ENCODE data around the gene PCBP1.
A peak's percentile ranks its signal among the peaks of the same experiment; 100 is the strongest.

The PCBP1 gene

GRCh38 chr2:70078384-70078783, 8.9 kb upstream of the PCBP1 start:
- in situ Hi-C loops (cut with MboI; ENCODE audit: low sequenced_read_pairs, unreplicated experiment), result no loop called here
- TF ChIP-seq CTCF (IDR thresholded peaks at IDR 0.05; ENCODE audit: borderline replicate concordance, control extremely low read depth, extremely low read depth, insufficient read depth, missing control alignments), result no peak
- DNase-seq (ENCODE audit: low spot score), result no peak

GRCh38 chr2:70080610-70081200, 6.6 kb upstream of the PCBP1 start:
- TF ChIP-seq CTCF (IDR thresholded peaks at IDR 0.05; ENCODE audit: borderline replicate concordance, control extremely low read depth, extremely low read depth, insufficient read depth, missing control alignments), result no peak
- in situ Hi-C loops (cut with MboI; ENCODE audit: low sequenced_read_pairs, unreplicated experiment), result no loop called here

GRCh38 chr2:70081221-70081620, 6.1 kb upstream of the PCBP1 start:
- DNase-seq (ENCODE audit: low spot score), result no peak
- in situ Hi-C loops (cut with MboI; ENCODE audit: low sequenced_read_pairs, unreplicated experiment), result no loop called here
- TF ChIP-seq CTCF (IDR thresholded peaks at IDR 0.05; ENCODE audit: borderline replicate concordance, control extremely low read depth, extremely low read depth, insufficient read depth, missing control alignments), result no peak

More at GRCh38 chr2:70080610-70081200, 6.6 kb upstream of the PCBP1 start:
- no peak for DNase-seq (ENCODE audit: low spot score)

- in situ Hi-C loops (cut with MboI; ENCODE audit: low sequenced_read_pairs, unreplicated experiment), result no loop called here
- no peak for TF ChIP-seq CTCF (IDR thresholded peaks at IDR 0.05; ENCODE audit: borderline replicate concordance, control extremely low read depth, extremely low read depth, insufficient read depth, missing control alignments)
- peak; percentile 68 for DNase-seq (ENCODE audit: low spot score)
Observed at GRCh38 chr2:70083344-70084156, 3.7 kb upstream of the PCBP1 start.

- in situ Hi-C loops (cut with MboI; ENCODE audit: low sequenced_read_pairs, unreplicated experiment), result no loop called here
Observed at GRCh38 chr2:70084973-70085710, 2.1 kb upstream of the PCBP1 start.

More at GRCh38 chr2:70084973-70085710, 2.1 kb upstream of the PCBP1 start:
- no peak for DNase-seq (ENCODE audit: low spot score)
- TF ChIP-seq CTCF (IDR thresholded peaks at IDR 0.05; ENCODE audit: borderline replicate concordance, control extremely low read depth, extremely low read depth, insufficient read depth, missing control alignments), result no peak

Data from GM13976 (cell line).